GM12878 (cell line): ENCODE results near the gene EEF1A1.

Experiments
- JUND ChIP-seq: IDR thresholded peaks from 2 replicates; pipeline ENCODE4 v1.6.1; 2012; ENCODE audit warnings: low read depth, mild to moderate bottlenecking, low read length, improper control_type of control experiment, moderate library complexity
- SREBF2 ChIP-seq: IDR thresholded peaks from 2 replicates; pipeline ENCODE4 v1.6.1; 2012; ENCODE audit warnings: mild to moderate bottlenecking, low read length

- TF ChIP-seq SREBF2: no peak
- TF ChIP-seq JUND: no peak
These were observed 16.7 kb downstream of the EEF1A1 start for GRCh38 chr6:73504160-73504559.
